DOHH2 (cell line): ENCODE data around the gene PREX1.

Source experiments
- EZH2phosphoT487 ChIP-seq: fragments of 200-600 bp; sonication (generic); IDR thresholded peaks from 2 replicates; pipeline ENCODE4 v1.6.1; 2017; ENCODE audit warnings: borderline replicate concordance, mild to moderate bottlenecking, antibody characterized with exemption, low read length, moderate library complexity, mixed read lengths
- TF ChIP-seq, protein P1 (sequence below): fragments of 200-600 bp; sonication (generic); IDR thresholded peaks from one replicate; pipeline ENCODE4 v1.5.1; 2014; ENCODE audit warnings: antibody characterized with exemption, mild to moderate bottlenecking, low read depth, low read length; ENCODE audit not compliant: poor library complexity, severe bottlenecking

DNA sequence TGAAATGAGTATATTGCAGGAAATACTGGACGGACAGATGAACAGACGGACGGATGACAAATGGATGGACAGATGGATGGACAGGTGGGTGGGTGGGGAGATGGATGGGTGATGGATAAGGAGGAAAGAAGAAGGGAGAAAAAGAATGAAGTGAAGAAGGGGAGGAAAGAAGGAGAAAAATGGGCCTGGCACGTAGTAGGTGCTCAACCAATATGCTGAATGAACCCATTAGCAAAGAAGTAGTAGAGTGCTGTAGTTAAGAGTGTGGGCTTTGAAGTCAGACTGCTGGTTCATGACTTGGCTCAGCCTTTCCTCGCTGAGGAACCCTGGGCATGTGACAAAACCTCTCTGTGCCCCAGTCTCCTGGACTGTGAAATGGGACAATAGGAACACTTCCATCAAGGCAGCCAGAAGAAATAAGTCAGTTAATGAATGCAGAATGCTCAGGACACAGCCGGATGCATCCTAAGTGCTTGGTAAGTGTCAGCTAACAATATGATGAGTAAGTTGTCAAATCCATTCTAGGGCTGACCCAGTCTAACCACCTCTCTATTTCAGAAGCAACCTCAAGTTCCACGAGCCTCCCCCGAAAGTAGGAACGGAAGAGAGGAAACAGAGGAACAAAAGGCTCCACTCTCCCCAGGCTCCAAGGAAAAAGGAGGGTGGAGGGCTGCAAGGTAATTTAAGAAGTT lies 37.9 kb downstream of the PREX1 start:
- TF ChIP-seq, protein P1, sequence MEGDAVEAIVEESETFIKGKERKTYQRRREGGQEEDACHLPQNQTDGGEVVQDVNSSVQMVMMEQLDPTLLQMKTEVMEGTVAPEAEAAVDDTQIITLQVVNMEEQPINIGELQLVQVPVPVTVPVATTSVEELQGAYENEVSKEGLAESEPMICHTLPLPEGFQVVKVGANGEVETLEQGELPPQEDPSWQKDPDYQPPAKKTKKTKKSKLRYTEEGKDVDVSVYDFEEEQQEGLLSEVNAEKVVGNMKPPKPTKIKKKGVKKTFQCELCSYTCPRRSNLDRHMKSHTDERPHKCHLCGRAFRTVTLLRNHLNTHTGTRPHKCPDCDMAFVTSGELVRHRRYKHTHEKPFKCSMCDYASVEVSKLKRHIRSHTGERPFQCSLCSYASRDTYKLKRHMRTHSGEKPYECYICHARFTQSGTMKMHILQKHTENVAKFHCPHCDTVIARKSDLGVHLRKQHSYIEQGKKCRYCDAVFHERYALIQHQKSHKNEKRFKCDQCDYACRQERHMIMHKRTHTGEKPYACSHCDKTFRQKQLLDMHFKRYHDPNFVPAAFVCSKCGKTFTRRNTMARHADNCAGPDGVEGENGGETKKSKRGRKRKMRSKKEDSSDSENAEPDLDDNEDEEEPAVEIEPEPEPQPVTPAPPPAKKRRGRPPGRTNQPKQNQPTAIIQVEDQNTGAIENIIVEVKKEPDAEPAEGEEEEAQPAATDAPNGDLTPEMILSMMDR: no peak
- no peak for TF ChIP-seq EZH2phosphoT487
